ENCODE measurements around the gene PRKN. TPM values are rescaled to one million over a fixed set of nuclear protein-coding genes. Genes with fewer than 3 reads are reported as not detected.

Gene PRKN
- total and polyA plus RNA-seq, 2 experiments from 2014 or later: 0.10 to 0.84 TPM

DNA sequence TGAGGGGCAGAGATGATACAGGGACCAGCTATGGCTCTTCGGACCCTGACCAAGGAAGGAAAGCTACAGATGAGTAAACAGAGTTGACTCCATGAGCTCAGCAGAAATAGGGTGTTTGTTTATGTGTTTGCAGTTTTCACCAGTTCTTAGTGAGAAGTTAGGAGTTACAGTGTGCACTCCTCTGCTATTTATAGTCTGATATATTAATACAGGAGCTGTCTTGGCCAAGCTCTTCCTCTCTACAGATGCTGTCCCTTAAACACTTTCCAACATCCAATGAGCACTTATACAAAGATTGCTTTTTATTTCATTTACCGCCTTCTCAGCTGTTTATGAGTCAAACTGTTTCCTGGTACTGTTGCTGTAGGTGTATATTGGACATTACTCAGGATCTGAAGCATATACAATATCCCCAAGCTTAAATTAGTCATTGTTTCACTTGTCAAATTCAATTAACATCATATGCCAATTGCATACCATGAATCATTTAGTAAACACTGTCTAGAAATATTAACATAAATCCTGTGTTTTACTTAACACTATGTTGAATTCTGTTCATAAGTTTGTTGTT lies 618.0 kb downstream of the PRKN start (continued):
- TF ChIP-seq, protein P1, sequence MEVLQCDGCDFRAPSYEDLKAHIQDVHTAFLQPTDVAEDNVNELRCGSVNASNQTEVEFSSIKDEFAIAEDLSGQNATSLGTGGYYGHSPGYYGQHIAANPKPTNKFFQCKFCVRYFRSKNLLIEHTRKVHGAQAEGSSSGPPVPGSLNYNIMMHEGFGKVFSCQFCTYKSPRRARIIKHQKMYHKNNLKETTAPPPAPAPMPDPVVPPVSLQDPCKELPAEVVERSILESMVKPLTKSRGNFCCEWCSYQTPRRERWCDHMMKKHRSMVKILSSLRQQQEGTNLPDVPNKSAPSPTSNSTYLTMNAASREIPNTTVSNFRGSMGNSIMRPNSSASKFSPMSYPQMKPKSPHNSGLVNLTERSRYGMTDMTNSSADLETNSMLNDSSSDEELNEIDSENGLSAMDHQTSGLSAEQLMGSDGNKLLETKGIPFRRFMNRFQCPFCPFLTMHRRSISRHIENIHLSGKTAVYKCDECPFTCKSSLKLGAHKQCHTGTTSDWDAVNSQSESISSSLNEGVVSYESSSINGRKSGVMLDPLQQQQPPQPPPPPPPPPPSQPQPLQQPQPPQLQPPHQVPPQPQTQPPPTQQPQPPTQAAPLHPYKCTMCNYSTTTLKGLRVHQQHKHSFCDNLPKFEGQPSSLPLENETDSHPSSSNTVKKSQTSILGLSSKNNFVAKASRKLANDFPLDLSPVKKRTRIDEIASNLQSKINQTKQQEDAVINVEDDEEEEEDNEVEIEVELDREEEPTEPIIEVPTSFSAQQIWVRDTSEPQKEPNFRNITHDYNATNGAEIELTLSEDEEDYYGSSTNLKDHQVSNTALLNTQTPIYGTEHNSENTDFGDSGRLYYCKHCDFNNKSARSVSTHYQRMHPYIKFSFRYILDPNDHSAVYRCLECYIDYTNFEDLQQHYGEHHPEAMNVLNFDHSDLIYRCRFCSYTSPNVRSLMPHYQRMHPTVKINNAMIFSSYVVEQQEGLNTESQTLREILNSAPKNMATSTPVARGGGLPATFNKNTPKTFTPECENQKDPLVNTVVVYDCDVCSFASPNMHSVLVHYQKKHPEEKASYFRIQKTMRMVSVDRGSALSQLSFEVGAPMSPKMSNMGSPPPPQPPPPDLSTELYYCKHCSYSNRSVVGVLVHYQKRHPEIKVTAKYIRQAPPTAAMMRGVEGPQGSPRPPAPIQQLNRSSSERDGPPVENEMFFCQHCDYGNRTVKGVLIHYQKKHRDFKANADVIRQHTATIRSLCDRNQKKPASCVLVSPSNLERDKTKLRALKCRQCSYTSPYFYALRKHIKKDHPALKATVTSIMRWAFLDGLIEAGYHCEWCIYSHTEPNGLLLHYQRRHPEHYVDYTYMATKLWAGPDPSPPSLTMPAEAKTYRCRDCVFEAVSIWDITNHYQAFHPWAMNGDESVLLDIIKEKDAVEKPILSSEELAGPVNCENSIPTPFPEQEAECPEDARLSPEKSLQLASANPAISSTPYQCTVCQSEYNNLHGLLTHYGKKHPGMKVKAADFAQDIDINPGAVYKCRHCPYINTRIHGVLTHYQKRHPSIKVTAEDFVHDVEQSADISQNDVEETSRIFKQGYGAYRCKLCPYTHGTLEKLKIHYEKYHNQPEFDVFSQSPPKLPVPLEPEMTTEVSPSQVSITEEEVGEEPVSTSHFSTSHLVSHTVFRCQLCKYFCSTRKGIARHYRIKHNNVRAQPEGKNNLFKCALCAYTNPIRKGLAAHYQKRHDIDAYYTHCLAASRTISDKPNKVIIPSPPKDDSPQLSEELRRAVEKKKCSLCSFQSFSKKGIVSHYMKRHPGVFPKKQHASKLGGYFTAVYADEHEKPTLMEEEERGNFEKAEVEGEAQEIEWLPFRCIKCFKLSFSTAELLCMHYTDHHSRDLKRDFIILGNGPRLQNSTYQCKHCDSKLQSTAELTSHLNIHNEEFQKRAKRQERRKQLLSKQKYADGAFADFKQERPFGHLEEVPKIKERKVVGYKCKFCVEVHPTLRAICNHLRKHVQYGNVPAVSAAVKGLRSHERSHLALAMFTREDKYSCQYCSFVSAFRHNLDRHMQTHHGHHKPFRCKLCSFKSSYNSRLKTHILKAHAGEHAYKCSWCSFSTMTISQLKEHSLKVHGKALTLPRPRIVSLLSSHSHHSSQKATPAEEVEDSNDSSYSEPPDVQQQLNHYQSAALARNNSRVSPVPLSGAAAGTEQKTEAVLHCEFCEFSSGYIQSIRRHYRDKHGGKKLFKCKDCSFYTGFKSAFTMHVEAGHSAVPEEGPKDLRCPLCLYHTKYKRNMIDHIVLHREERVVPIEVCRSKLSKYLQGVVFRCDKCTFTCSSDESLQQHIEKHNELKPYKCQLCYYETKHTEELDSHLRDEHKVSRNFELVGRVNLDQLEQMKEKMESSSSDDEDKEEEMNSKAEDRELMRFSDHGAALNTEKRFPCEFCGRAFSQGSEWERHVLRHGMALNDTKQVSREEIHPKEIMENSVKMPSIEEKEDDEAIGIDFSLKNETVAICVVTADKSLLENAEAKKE (CRISPR knock-in tag; IDR thresholded peaks at IDR 0.05): no peak
- TF ChIP-seq ZNF114 (CRISPR knock-in tag; IDR thresholded peaks at IDR 0.05) (no peak), JUNB (IDR thresholded peaks at IDR 0.05; ENCODE audit: unreplicated experiment) (no peak), ZNF331 (CRISPR knock-in tag; IDR thresholded peaks at IDR 0.05; ENCODE audit: low read depth) (no peak), CREB1 (CRISPR knock-in tag; IDR thresholded peaks at IDR 0.05; ENCODE audit: low read depth) (no peak)

- peak; percentile 70 for ATAC-seq
- no peak overlapping the region for H2AFZ ChIP-seq
- Mint-ChIP-seq H3K27me3 (ENCODE audit: insufficient read depth, low read depth, poor library complexity) (no peaks in the 10 kb centered on the region), H3K4me3 (no peak overlapping the region), H3K27ac (no peak overlapping the region), H3K36me3 (ENCODE audit: low read depth) (no peaks in the 10 kb centered on the region), H3K4me1 (peaks cover 11% of the 10 kb centered on the region; the same call in 2 of the 3 replicates), H3K9me3 (no peaks in the 10 kb centered on the region)
- no peaks in the 10 kb centered on the region for H3K27me3 ChIP-seq (ENCODE audit: insufficient read depth)
- H4K20me1 ChIP-seq (replicated peaks; ENCODE audit: insufficient read depth): no peaks in the 10 kb centered on the region
- H3F3A ChIP-seq (replicated peaks; ENCODE audit: low read depth): no peaks in the 10 kb centered on the region
- H3K9me2 ChIP-seq (ENCODE audit: insufficient read depth): no peaks in the 10 kb centered on the region
- peaks cover 8% of the 10 kb centered on the region; the same call in 1 of the 2 replicates for H3K4me1 ChIP-seq (ENCODE audit: insufficient read depth)
- DNase-seq (ENCODE audit: low spot score): peak; percentile 44
- H3K27ac ChIP-seq (ENCODE audit: low read depth): no peak overlapping the region
- H3K36me3 ChIP-seq (ENCODE audit: insufficient read depth): no peaks in the 10 kb centered on the region
- no peak overlapping the region for H3K4me3 ChIP-seq
- H3K4me2 ChIP-seq: no peak overlapping the region
- no peaks in the 10 kb centered on the region for H3K79me2 ChIP-seq (replicated peaks; ENCODE audit: insufficient read depth)
- TF ChIP-seq, protein P1 (CRISPR knock-in tag; IDR thresholded peaks at IDR 0.05): no peak; the same call in 1 of the 2 replicates
- no peak for TF ChIP-seq STAT1 (IDR thresholded peaks at IDR 0.05; ENCODE audit: unreplicated experiment)
- TF ChIP-seq CTCF (conservative IDR thresholded peaks at IDR 0.05; ENCODE audit: low read depth in 2 of 2): no peak
- TF ChIP-seq EZH2 (IDR thresholded peaks at IDR 0.05; ENCODE audit: low read depth, unreplicated experiment): no peak
Measured at GRCh38 chr6:162108041-162108440, 619.5 kb downstream of the PRKN start.

Data from GM23338 (cell line).